Fibroblast of lung (primary cell): ENCODE results near the gene ANKRD66. TPM values are rescaled to one million over a fixed set of nuclear protein-coding genes. Genes with fewer than 3 reads are reported as not detected.

ENCODE experiments used
- DNase-seq, 2 donors: peaks; one replicate each; pipeline versions ENCODE4 v3.0.0 to v3.0.0-alpha.2; 2010; ENCODE audit warnings: low read depth in 2 of 2
- H2AFZ ChIP-seq: 2 replicates; pipeline ENCODE4 v1.5.1; 2012; ENCODE audit warnings: low read length, control low read depth, inconsistent platforms
- H3K27ac ChIP-seq: 2 replicates; pipeline ENCODE4 v1.5.1; 2011; ENCODE audit warnings: low read length, control low read depth; ENCODE audit not compliant: insufficient read depth
- H3K27me3 ChIP-seq: 2 replicates; pipeline ENCODE4 v1.5.1; 2011; ENCODE audit warnings: mild to moderate bottlenecking, low read length; ENCODE audit not compliant: control insufficient read depth, insufficient read depth
- H3K36me3 ChIP-seq: 2 replicates; pipeline ENCODE4 v1.5.1; 2011; ENCODE audit warnings: low read length; ENCODE audit not compliant: control insufficient read depth, insufficient read depth
- H3K4me1 ChIP-seq: 2 replicates; pipeline ENCODE4 v1.5.1; 2011; ENCODE audit warnings: low read length; ENCODE audit not compliant: control insufficient read depth, insufficient read depth; ENCODE audit errors: extremely low read depth
- H3K4me2 ChIP-seq: 2 replicates; pipeline ENCODE4 v1.5.1; 2011; ENCODE audit warnings: low read length, control low read depth; ENCODE audit not compliant: insufficient read depth; ENCODE audit errors: extremely low read depth
- H3K4me3 ChIP-seq, 4 experiments: fragments of 200-600 bp in 1 of 4; sonication (generic) in 1 of 4; replicated peaks in 1 of 4; 2 replicates each; pipeline ENCODE4 v1.5.1; 2011 to 2016; ENCODE audit warnings: low read length in 4 of 4, low read depth in 3 of 4, mild to moderate bottlenecking in 3 of 4, control low read depth in 2 of 4, inconsistent platforms in 1 of 4, mixed read lengths in 1 of 4; ENCODE audit not compliant: insufficient read depth in 1 of 4; ENCODE audit errors: control extremely low read depth in 1 of 4
- H3K79me2 ChIP-seq: 2 replicates; pipeline ENCODE4 v1.5.1; 2012; ENCODE audit warnings: mild to moderate bottlenecking, low read length, inconsistent platforms; ENCODE audit not compliant: control insufficient read depth, insufficient read depth
- H3K9ac ChIP-seq: 2 replicates; pipeline ENCODE4 v1.5.1; 2011; ENCODE audit warnings: mild to moderate bottlenecking, low read length, control low read depth; ENCODE audit not compliant: insufficient read depth
- H3K9me3 ChIP-seq: 2 replicates; pipeline ENCODE4 v1.5.1; 2012; ENCODE audit warnings: low read depth, low read length; ENCODE audit not compliant: control insufficient read depth, insufficient read depth
- H4K20me1 ChIP-seq: 2 replicates; pipeline ENCODE4 v1.5.1; 2011; ENCODE audit warnings: low read length; ENCODE audit not compliant: control insufficient read depth, insufficient read depth; ENCODE audit errors: extremely low read depth
- CTCF ChIP-seq, 2 donors: IDR thresholded peaks in 1 of 2; conservative IDR thresholded peaks in 1 of 2; 1 replicate in 1 of 2; 2 replicates in 1 of 2; pipeline ENCODE4 v1.5.1; 2011 to 2012; ENCODE audit warnings: low read length in 2 of 2, control low read depth in 1 of 2, inconsistent platforms in 1 of 2, low read depth in 1 of 2, mild to moderate bottlenecking in 1 of 2
- EZH2 ChIP-seq: IDR thresholded peaks from 2 replicates; pipeline ENCODE4 v1.5.1; 2012; ENCODE audit warnings: low read length, control low read depth, mild to moderate bottlenecking; ENCODE audit errors: missing control alignments
- polyA plus RNA-seq, 2 donors: library from polyadenylated mRNA; depleted of rRNA in 1 of 2; stranded (reverse) in 1 of 2; unstranded in 1 of 2; fragments of >200 nt; gene quantifications; 2 replicates each; pipeline ENCODE4 v1.2.1, GENCODE V29; 2011 to 2012; ENCODE audit warnings: missing spikeins in 1 of 2
- total RNA-seq: library from RNA; depleted of rRNA; stranded (reverse); fragments of >200 nt; gene quantifications from 2 replicates; pipeline ENCODE4 v1.2.1, GENCODE V29; 2014

Gene ANKRD66
- total and polyA plus RNA-seq, 2 donors (not counting 1 experiment from before 2014, with no cell fraction given) = not detected

GRCh38 chr6:46706464-46706863 is 40.3 kb upstream of the ANKRD66 start:
- Histone ChIP-seq H3K27ac (no peak overlapping the region), H2AFZ (no peak overlapping the region), H3K79me2 (no peaks in the 10 kb centered on the region), H3K4me1 (no peaks in the 10 kb centered on the region), H3K4me3 (no peak overlapping the region), H3K27me3 (no peaks in the 10 kb centered on the region), H3K9me3 (no peaks in the 10 kb centered on the region), H4K20me1 (no peaks in the 10 kb centered on the region), H3K9ac (no peak overlapping the region), H3K36me3 (no peaks in the 10 kb centered on the region), H3K4me2 (no peak overlapping the region)
- DNase-seq = no peak
- TF ChIP-seq EZH2 (no peak), CTCF (conservative IDR thresholded peaks at IDR 0.05 in 1 of 2, IDR thresholded peaks at IDR 0.05 in 1 of 2; ENCODE audit: low read depth in 1 of 2, low read length in 2 of 2) (no peak)

- H3K79me2 ChIP-seq = no peaks in the 10 kb centered on the region
- H3K9ac ChIP-seq = no peak overlapping the region
- no peaks in the 10 kb centered on the region for H3K4me1 ChIP-seq
- no peak overlapping the region for H3K27ac ChIP-seq
- H3K4me2 ChIP-seq = no peak overlapping the region
- no peak for TF ChIP-seq EZH2
- TF ChIP-seq CTCF (conservative IDR thresholded peaks at IDR 0.05 in 1 of 2, IDR thresholded peaks at IDR 0.05 in 1 of 2; ENCODE audit: low read depth in 1 of 2, low read length in 2 of 2) = no peak
- H3K36me3 ChIP-seq = no peaks in the 10 kb centered on the region
- no peaks in the 10 kb centered on the region for H4K20me1 ChIP-seq
- H3K9me3 ChIP-seq = no peaks in the 10 kb centered on the region
- DNase-seq = no peak
- no peak overlapping the region for H2AFZ ChIP-seq
- no peak overlapping the region for H3K4me3 ChIP-seq
- no peaks in the 10 kb centered on the region for H3K27me3 ChIP-seq
Measured at GRCh38 chr6:46711491-46711890, 35.2 kb upstream of the ANKRD66 start.

- H3K4me1 ChIP-seq = no peaks in the 10 kb centered on the region
- no peak overlapping the region for H3K27ac ChIP-seq
- H3K27me3 ChIP-seq = no peaks in the 10 kb centered on the region
- DNase-seq = peak in 1 of 2 donors; percentile 32
- no peak overlapping the region for H3K9ac ChIP-seq
- H2AFZ ChIP-seq = no peak overlapping the region
- no peak overlapping the region for H3K4me3 ChIP-seq
- H3K36me3 ChIP-seq = no peaks in the 10 kb centered on the region
- TF ChIP-seq EZH2 (no peak), CTCF (conservative IDR thresholded peaks at IDR 0.05 in 1 of 2, IDR thresholded peaks at IDR 0.05 in 1 of 2; ENCODE audit: low read depth in 1 of 2, low read length in 2 of 2) (no peak)
- no peaks in the 10 kb centered on the region for H4K20me1 ChIP-seq
- H3K79me2 ChIP-seq = no peaks in the 10 kb centered on the region
- no peak overlapping the region for H3K4me2 ChIP-seq
- no peaks in the 10 kb centered on the region for H3K9me3 ChIP-seq
Measured at GRCh38 chr6:46715141-46715540, 31.6 kb upstream of the ANKRD66 start.
